Measurements from ENCODE around the gene NSG1.

- TF ChIP-seq POLR2AphosphoS5 (IDR thresholded peaks at IDR 0.05), result no peak
- TF ChIP-seq, protein P1, sequence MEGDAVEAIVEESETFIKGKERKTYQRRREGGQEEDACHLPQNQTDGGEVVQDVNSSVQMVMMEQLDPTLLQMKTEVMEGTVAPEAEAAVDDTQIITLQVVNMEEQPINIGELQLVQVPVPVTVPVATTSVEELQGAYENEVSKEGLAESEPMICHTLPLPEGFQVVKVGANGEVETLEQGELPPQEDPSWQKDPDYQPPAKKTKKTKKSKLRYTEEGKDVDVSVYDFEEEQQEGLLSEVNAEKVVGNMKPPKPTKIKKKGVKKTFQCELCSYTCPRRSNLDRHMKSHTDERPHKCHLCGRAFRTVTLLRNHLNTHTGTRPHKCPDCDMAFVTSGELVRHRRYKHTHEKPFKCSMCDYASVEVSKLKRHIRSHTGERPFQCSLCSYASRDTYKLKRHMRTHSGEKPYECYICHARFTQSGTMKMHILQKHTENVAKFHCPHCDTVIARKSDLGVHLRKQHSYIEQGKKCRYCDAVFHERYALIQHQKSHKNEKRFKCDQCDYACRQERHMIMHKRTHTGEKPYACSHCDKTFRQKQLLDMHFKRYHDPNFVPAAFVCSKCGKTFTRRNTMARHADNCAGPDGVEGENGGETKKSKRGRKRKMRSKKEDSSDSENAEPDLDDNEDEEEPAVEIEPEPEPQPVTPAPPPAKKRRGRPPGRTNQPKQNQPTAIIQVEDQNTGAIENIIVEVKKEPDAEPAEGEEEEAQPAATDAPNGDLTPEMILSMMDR (IDR thresholded peaks at IDR 0.05), result no peak
Measured at GRCh38 chr4:4386296-4386735, 586 bp upstream of the NSG1 start.
